CD4-positive, alpha-beta memory T cell (primary cell): ENCODE data around the gene TIMM9. TPM values are rescaled to one million over a fixed set of nuclear protein-coding genes. Genes with fewer than 3 reads are reported as not detected.
"Not testable (repeated sequence)": the region's sequence is repeated elsewhere in the genome, so short reads cannot be mapped to it uniquely, and the experiment has no call there.

Experiments used
- CTCF ChIA-PET: fragments of 350-600 bp; sonication (Branson Sonifier 250); formaldehyde crosslinking; loops from one replicate; lab custom pipeline; 2021; ENCODE audit warnings: inconsistent platforms; ENCODE audit not compliant: partially characterized antibody; lab: Charles Lee
- POLR2A ChIA-PET: fragments of 350-600 bp; sonication (Branson Sonifier 250); formaldehyde crosslinking; loops from one replicate; lab custom pipeline; 2021; ENCODE audit not compliant: partially characterized antibody; lab: Charles Lee
- DNase-seq, 5 donors: peaks; one replicate each; pipeline versions ENCODE4 v3.0.0 to v3.0.0-alpha.2; 2020 to 2022; ENCODE audit warnings: mixed read lengths in 1 of 5
- H3K27ac ChIP-seq: one replicate; pipeline ENCODE4 v1.7.0; 2013; ENCODE audit warnings: low read depth, low read length
- H3K27me3 ChIP-seq: 2 replicates; pipeline ENCODE4 v1.7.0; 2013; ENCODE audit warnings: mild to moderate bottlenecking, low read length, moderate library complexity; ENCODE audit not compliant: insufficient read depth
- H3K36me3 ChIP-seq: 2 replicates; pipeline ENCODE4 v1.7.0; 2013; ENCODE audit warnings: mild to moderate bottlenecking, low read length, moderate library complexity; ENCODE audit not compliant: insufficient read depth
- H3K4me1 ChIP-seq: 2 replicates; pipeline ENCODE4 v1.7.0; 2013; ENCODE audit warnings: mild to moderate bottlenecking, low read length, moderate library complexity; ENCODE audit not compliant: insufficient read depth
- H3K4me3 ChIP-seq, 2 donors: one replicate each; pipeline ENCODE4 v1.7.0; 2013; ENCODE audit warnings: low read length in 2 of 2, mild to moderate bottlenecking in 1 of 2
- H3K9me3 ChIP-seq, 2 donors: one replicate each; pipeline ENCODE4 v1.7.0; 2013; ENCODE audit warnings: low read length in 2 of 2, control low read depth in 1 of 2; ENCODE audit not compliant: control insufficient read depth in 1 of 2
- H3K27ac Mint-ChIP-seq, 7 donors: one replicate each; pipeline ENCODE4 v1.8.0; 2020 to 2021; ENCODE audit warnings: mixed read lengths in 7 of 7, mild to moderate bottlenecking in 6 of 7, inconsistent platforms in 3 of 7, moderate library complexity in 3 of 7
- H3K27me3 Mint-ChIP-seq, 2 donors: one replicate each; pipeline ENCODE4 v1.8.0; 2020 to 2021; ENCODE audit warnings: mixed read lengths in 2 of 2
- H3K36me3 Mint-ChIP-seq, 2 donors: one replicate each; pipeline ENCODE4 v1.8.0; 2020 to 2021; ENCODE audit warnings: mixed read lengths in 2 of 2, inconsistent platforms in 1 of 2, mild to moderate bottlenecking in 1 of 2
- H3K4me1 Mint-ChIP-seq, 4 donors: one replicate each; pipeline ENCODE4 v1.8.0; 2020 to 2021; ENCODE audit warnings: mixed read lengths in 4 of 4, mild to moderate bottlenecking in 1 of 4
- H3K4me3 Mint-ChIP-seq, 8 donors: one replicate each; pipeline ENCODE4 v1.8.0; 2020 to 2021; ENCODE audit warnings: mixed read lengths in 8 of 8, mild to moderate bottlenecking in 7 of 8, moderate library complexity in 6 of 8, inconsistent platforms in 3 of 8
- H3K9me3 Mint-ChIP-seq, 8 donors: one replicate each; pipeline ENCODE4 v1.8.0; 2020 to 2021; ENCODE audit warnings: mixed read lengths in 8 of 8, mild to moderate bottlenecking in 5 of 8, inconsistent platforms in 3 of 8, moderate library complexity in 1 of 8
- intact Hi-C: fragments of 100-400 bp; cut with micrococcal nuclease; formaldehyde crosslinking; loops from one replicate; pipeline ENCODE4 v1.15.1; 2023
- polyA plus RNA-seq, 2 donors: library from polyadenylated mRNA; unstranded; fragments of 300-500 nt; fragmentation: Illumina TruSeq; gene quantifications; one replicate each; pipeline ENCODE4 v1.2.3, GENCODE V29; 2021
- total RNA-seq, 2 experiments: library from RNA; stranded (reverse); gene quantifications; one replicate each; pipeline ENCODE4 v1.2.3, GENCODE V29; 2021

Gene TIMM9
- total and polyA plus RNA-seq, 4 experiments from 2014 or later = 28.0 to 51.9 (median 34.9) TPM

DNA sequence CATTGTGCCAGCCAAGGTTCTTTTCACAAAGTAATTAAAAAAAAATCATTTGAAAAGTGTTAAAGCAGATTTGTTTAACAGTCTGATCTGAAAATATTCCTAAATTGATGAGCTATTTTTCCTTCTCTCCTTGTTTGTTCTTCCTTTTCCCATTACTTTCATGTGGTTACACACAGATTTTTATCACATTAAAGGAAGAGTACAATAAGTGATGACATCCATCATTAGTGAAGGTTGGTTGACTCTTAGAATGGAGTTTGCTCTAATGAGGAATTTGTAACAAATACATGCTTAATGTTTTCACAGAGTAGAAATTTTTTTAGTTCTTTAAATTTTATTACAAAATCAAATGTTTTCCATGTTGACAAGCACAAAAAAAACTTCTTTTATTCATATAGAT lies 50.5 kb downstream of the TIMM9 start:
- POLR2A ChIA-PET = interaction anchor here (0.6 kb wide), 1 partner anchor 50 kb away, joined by 3 read pairs; the partner anchor contains the start of gene TIMM9
- Mint-ChIP-seq H3K4me1 (peaks cover 0 to 5% (median 2%) of the 10 kb centered on the region in 4 donors), H3K27ac (no peak overlapping the region), H3K36me3 (peaks cover 46 to 50% of the 10 kb centered on the region in 2 donors), H3K9me3 (no peaks in the 10 kb centered on the region), H3K27me3 (no peaks in the 10 kb centered on the region), H3K4me3 (no peak overlapping the region)
- H3K36me3 ChIP-seq = peaks cover 14% of the 10 kb centered on the region
- H3K4me3 ChIP-seq = no peak overlapping the region
- no peak overlapping the region for H3K27ac ChIP-seq
- no peaks in the 10 kb centered on the region for H3K9me3 ChIP-seq
- no peak for DNase-seq
- CTCF ChIA-PET = interaction anchor here (0.9 to 1.3 kb wide), 2 partner anchors 18 to 20 kb away, joined by 3 to 4 read pairs; no protein-coding TSS in a partner anchor
- no peaks in the 10 kb centered on the region for H3K27me3 ChIP-seq
- no peaks in the 10 kb centered on the region for H3K4me1 ChIP-seq
- intact Hi-C loops = no loop called here

GRCh38 chr14:58368956-58369355 lies 58.4 kb downstream of the TIMM9 start:
- intact Hi-C loops = no loop called here
- Mint-ChIP-seq H3K36me3 (peaks cover 55 to 63% of the 10 kb centered on the region in 2 donors), H3K9me3 (no peaks in the 10 kb centered on the region), H3K27ac (peak overlapping the region in 2 of 7 donors; percentile 46 to 48), H3K4me3 (no peak overlapping the region), H3K27me3 (no peaks in the 10 kb centered on the region), H3K4me1 (peaks cover 0 to 4% (median under 1%) of the 10 kb centered on the region in 4 donors)
- Histone ChIP-seq H3K9me3 (no peaks in the 10 kb centered on the region), H3K36me3 (peaks cover 61% of the 10 kb centered on the region), H3K27ac (no peak overlapping the region), H3K4me1 (no peaks in the 10 kb centered on the region), H3K27me3 (no peaks in the 10 kb centered on the region), H3K4me3 (no peak overlapping the region)
- DNase-seq = no peak
- ChIA-PET CTCF (no interaction called here), POLR2A (no interaction called here)

GRCh38 chr14:58367296-58367695 lies 60.0 kb downstream of the TIMM9 start:
- H3K27me3 Mint-ChIP-seq = no peaks in the 10 kb centered on the region
- H3K36me3 Mint-ChIP-seq = peaks cover 53 to 63% of the 10 kb centered on the region in 2 donors
- ChIA-PET POLR2A (interaction anchor here (1.8 kb wide), 1 partner anchor 61 kb away, joined by 4 read pairs; the partner anchor contains the start of gene KIAA0586), CTCF (no interaction called here)
- intact Hi-C loops = no loop called here
- no peaks in the 10 kb centered on the region for H3K9me3 ChIP-seq
- H3K27ac ChIP-seq = no peak overlapping the region
- no peak for DNase-seq
- H3K36me3 ChIP-seq = peaks cover 61% of the 10 kb centered on the region
- no peaks in the 10 kb centered on the region for H3K9me3 Mint-ChIP-seq
- no peak overlapping the region for H3K27ac Mint-ChIP-seq
- peaks cover 0 to 4% (median under 1%) of the 10 kb centered on the region in 4 donors for H3K4me1 Mint-ChIP-seq
- no peak overlapping the region for H3K4me3 ChIP-seq
- H3K27me3 ChIP-seq = no peaks in the 10 kb centered on the region
- no peak overlapping the region for H3K4me3 Mint-ChIP-seq
- H3K4me1 ChIP-seq = no peaks in the 10 kb centered on the region

DNA sequence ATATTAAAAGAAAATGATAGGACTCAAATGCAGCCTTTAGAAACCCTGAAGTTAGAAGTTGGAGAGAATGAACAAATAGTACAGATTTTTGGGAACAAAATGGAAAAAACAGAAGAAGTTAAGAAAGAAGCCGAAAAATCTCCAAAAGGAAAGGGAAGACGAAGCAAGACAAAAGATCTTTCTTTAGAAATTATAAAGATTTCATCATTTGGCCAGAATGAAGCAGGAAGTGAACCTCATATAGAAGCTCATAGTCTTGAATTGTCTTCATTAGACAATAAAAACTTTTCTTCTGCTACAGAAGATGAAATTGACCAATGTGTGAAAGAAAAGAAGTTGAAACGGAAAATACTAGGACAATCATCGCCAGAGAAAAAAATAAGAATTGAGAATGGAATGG lies 63.0 kb downstream of the TIMM9 start:
- ChIA-PET POLR2A (no interaction called here), CTCF (interaction anchor here (2.0 kb wide), 1 partner anchor 13 kb away, joined by 6 read pairs; no protein-coding TSS in a partner anchor)
- no peaks in the 10 kb centered on the region for H3K9me3 ChIP-seq
- no peaks in the 10 kb centered on the region for H3K9me3 Mint-ChIP-seq
- no peak for DNase-seq
- H3K4me1 ChIP-seq = no peaks in the 10 kb centered on the region
- H3K4me3 ChIP-seq = no peak overlapping the region
- no peak overlapping the region for H3K4me3 Mint-ChIP-seq
- peaks cover 50 to 66% of the 10 kb centered on the region in 2 donors for H3K36me3 Mint-ChIP-seq
- H3K4me1 Mint-ChIP-seq = peaks cover 0 to 1% (median 0%) of the 10 kb centered on the region in 4 donors
- no peak overlapping the region for H3K27ac ChIP-seq
- intact Hi-C loops = loop anchor here (5.0 kb wide), 1 partner anchor 693 kb away; no protein-coding TSS in a partner anchor
- H3K36me3 ChIP-seq = peaks cover 60% of the 10 kb centered on the region
- H3K27me3 ChIP-seq = no peaks in the 10 kb centered on the region
- no peaks in the 10 kb centered on the region for H3K27me3 Mint-ChIP-seq
- H3K27ac Mint-ChIP-seq = peak overlapping the region in 4 of 7 donors; percentile 1 to 58 (median 38)

DNA sequence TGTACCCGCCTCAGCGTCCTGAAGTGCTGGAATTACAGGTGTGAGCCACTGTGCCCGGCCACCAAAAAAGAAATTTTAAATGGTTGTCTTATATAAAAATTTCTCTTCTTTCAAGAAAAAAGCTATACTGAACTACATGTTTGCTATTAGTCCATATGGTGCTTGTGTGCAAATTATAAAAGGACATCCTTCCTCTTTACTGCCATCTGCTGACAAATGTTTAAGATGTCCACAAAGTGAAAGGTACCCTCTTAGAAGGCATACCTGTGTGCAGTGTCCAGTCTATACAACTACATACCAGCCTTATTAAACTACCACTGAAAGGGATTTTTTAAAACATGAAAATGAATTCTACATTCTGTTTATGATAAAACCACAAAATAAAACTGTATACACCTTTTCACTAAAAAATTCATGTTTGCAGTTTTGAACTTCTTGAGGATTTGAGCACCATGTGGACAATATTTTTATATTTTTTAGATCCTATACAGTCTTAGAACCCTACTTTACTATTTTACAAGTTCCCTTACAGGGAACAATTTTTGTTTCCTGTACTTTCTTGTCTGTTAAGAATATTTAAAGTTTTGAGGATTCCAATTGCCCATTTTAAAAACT lies 64.4 kb downstream of the TIMM9 start:
- ChIA-PET CTCF (interaction anchor here (0.6 to 2.0 kb wide), 6 partner anchors 10 to 253 kb away, joined by 3 to 6 read pairs (median 3); no protein-coding TSS in a partner anchor), POLR2A (no interaction called here)
- H3K4me3 ChIP-seq = no peak overlapping the region
- Mint-ChIP-seq H3K27ac (peak overlapping the region in 2 of 7 donors; percentile 17 to 19), H3K9me3 (no peaks in the 10 kb centered on the region), H3K36me3 (peaks cover 43 to 60% of the 10 kb centered on the region in 2 donors), H3K4me3 (no peak overlapping the region), H3K4me1 (peaks cover 0 to 1% (median 0%) of the 10 kb centered on the region in 4 donors), H3K27me3 (no peaks in the 10 kb centered on the region)
- H3K4me1 ChIP-seq = no peaks in the 10 kb centered on the region
- H3K27me3 ChIP-seq = no peaks in the 10 kb centered on the region
- H3K9me3 ChIP-seq = no peaks in the 10 kb centered on the region
- DNase-seq = peak in 4 of 5 donors; percentile 25 to 33 (median 28)
- H3K36me3 ChIP-seq = peaks cover 57% of the 10 kb centered on the region
- intact Hi-C loops = loop anchor here (1.0 to 5.0 kb wide), 2 partner anchors 255 to 694 kb away; no protein-coding TSS in a partner anchor
- no peak overlapping the region for H3K27ac ChIP-seq

DNA sequence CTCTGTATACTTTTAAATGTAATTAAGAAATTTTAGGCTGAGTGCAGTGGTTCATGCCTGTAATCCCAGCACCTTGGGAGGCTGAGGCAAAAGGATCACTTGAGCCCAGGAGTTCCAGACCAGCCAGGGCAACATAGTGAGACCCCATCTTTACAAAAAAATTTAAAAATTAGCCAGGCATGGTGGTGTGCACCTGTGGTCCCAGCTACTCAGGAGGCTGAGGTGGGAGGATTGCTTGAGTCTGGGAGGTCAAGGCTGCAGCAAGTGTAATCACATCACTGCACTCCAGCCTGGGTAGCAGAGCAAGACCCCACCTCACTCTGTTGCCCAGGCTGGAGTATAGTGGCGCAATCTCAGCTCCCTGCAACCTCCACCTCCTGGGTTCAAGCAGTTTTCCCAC lies 65.1 kb downstream of the TIMM9 start:
- H3K27ac ChIP-seq, H3K27me3 ChIP-seq, H3K4me3 Mint-ChIP-seq, H3K4me1 Mint-ChIP-seq, POLR2A ChIA-PET, H3K9me3 ChIP-seq, H3K4me1 ChIP-seq, H3K27me3 Mint-ChIP-seq, H3K9me3 Mint-ChIP-seq, DNase-seq, H3K4me3 ChIP-seq: not testable (repeated sequence)
- intact Hi-C loops = loop anchor here (1.0 to 5.0 kb wide), 2 partner anchors 254 to 695 kb away; no protein-coding TSS in a partner anchor
- Mint-ChIP-seq H3K27ac (peak overlapping the region in 1 of 7 donors; percentile 30), H3K36me3 (peaks cover 37 to 59% of the 10 kb centered on the region in 2 donors)
- peaks cover 51% of the 10 kb centered on the region for H3K36me3 ChIP-seq
- CTCF ChIA-PET = interaction anchor here (0.9 to 1.4 kb wide), 4 partner anchors 10 to 253 kb away, joined by 3 to 4 read pairs (median 3); no protein-coding TSS in a partner anchor
